ENCODE data around the gene POLE3. TPM values are rescaled to one million over a fixed set of nuclear protein-coding genes. Genes with fewer than 3 reads are reported as not detected.

POLE3 gene
- total and polyA plus RNA-seq, 2 donors (not counting 1 experiment from before 2014, with no cell fraction given): 50.3 to 60.7 TPM

DNA sequence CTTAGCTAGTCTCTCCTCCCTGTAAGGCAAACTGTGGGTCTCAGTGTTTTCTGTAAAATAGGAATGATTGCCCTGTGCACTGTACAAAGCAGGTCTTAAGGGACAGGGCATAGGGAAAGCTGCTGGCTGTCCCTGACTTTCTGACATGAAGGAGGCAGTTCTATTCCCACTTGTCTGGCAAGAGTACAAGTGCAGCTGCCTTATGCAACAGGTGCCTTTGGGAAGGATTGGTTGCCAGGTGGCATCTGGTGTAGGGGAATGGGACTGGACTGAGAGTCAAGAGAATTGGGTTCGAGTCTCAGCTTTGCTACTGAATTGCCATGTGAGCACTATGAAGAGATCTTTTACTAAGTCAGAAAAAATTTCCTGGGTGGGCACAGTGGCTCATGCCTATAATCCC, 51.1 kb downstream of the POLE3 start:
- DNase-seq (no peak), ATAC-seq (ENCODE audit: low read depth) (no peak)
- TF ChIP-seq, protein P1, sequence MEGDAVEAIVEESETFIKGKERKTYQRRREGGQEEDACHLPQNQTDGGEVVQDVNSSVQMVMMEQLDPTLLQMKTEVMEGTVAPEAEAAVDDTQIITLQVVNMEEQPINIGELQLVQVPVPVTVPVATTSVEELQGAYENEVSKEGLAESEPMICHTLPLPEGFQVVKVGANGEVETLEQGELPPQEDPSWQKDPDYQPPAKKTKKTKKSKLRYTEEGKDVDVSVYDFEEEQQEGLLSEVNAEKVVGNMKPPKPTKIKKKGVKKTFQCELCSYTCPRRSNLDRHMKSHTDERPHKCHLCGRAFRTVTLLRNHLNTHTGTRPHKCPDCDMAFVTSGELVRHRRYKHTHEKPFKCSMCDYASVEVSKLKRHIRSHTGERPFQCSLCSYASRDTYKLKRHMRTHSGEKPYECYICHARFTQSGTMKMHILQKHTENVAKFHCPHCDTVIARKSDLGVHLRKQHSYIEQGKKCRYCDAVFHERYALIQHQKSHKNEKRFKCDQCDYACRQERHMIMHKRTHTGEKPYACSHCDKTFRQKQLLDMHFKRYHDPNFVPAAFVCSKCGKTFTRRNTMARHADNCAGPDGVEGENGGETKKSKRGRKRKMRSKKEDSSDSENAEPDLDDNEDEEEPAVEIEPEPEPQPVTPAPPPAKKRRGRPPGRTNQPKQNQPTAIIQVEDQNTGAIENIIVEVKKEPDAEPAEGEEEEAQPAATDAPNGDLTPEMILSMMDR (IDR thresholded peaks at IDR 0.05): no peak
- no peak for TF ChIP-seq EZH2 (IDR thresholded peaks at IDR 0.05; ENCODE audit: borderline replicate concordance, insufficient read depth, low read depth, low read length, poor library complexity, severe bottlenecking)
- WGBS (ENCODE audit: insufficient coverage): 82% methylated on average over 1 of the region's 1 CpG
- no peak overlapping the region for H2AFZ ChIP-seq (ENCODE audit: insufficient read depth, low read depth, low read length, poor library complexity, severe bottlenecking)
- H3K9ac ChIP-seq (ENCODE audit: low read length): no peak overlapping the region
- H3K27me3 ChIP-seq (replicated peaks in 1 of 4; ENCODE audit: control extremely low read depth in 1 of 4, control insufficient read depth in 3 of 4, insufficient read depth in 4 of 4, low read length in 3 of 4): no peaks in the 10 kb centered on the region
- Mint-ChIP-seq H3K27ac (no peak overlapping the region), H3K27me3 (peaks cover 4% of the 10 kb centered on the region), H3K4me3 (no peak overlapping the region), H3K9me3 (ENCODE audit: insufficient read depth) (no peaks in the 10 kb centered on the region), H3K4me1 (no peaks in the 10 kb centered on the region)
- H3K4me3 ChIP-seq (ENCODE audit: control extremely low read depth in 1 of 5, extremely low read depth in 1 of 5, insufficient read depth in 1 of 5, low read depth in 2 of 5, low read length in 4 of 5): no peak overlapping the region
- no peaks in the 10 kb centered on the region for H3K9me3 ChIP-seq (ENCODE audit: control extremely low read depth in 1 of 3, control insufficient read depth in 2 of 3, insufficient read depth in 1 of 3, low read length in 2 of 3)
- H3K79me2 ChIP-seq (ENCODE audit: control insufficient read depth, insufficient read depth, low read length): no peaks in the 10 kb centered on the region
- intact Hi-C loops (cut with micrococcal nuclease): no loop called here
- H3K36me3 ChIP-seq (replicated peaks in 1 of 2; ENCODE audit: control extremely low read depth in 1 of 2, control insufficient read depth in 1 of 2, extremely low read depth in 1 of 2, insufficient read depth in 2 of 2, low read length in 1 of 2): no peaks in the 10 kb centered on the region
- no peak overlapping the region for H3K4me2 ChIP-seq (replicated peaks; ENCODE audit: low read depth, low read length, poor library complexity, severe bottlenecking)
- no peaks in the 10 kb centered on the region for H4K20me1 ChIP-seq (ENCODE audit: control insufficient read depth, insufficient read depth, low read length, poor library complexity, severe bottlenecking)
- CTCF ChIA-PET: interaction anchor here (0.8 to 1.4 kb wide), 2 partner anchors 47 to 297 kb away, joined by 3 read pairs; no protein-coding TSS in a partner anchor
- H3K4me1 ChIP-seq (ENCODE audit: control insufficient read depth in 2 of 2, insufficient read depth in 2 of 2, low read length in 2 of 2): no peaks in the 10 kb centered on the region
- no peak overlapping the region for H3K27ac ChIP-seq (ENCODE audit: low read length in 2 of 2)
- POLR2A ChIA-PET: no interaction called here

Other genes starting within 250 kb of the POLE3 start
- gene FKBP15, start 189.4 kb downstream of the POLE3 start, total RNA-seq: 40.6 and 41.2 TPM in 2 replicates
- gene FKBP15, start 189.4 kb downstream of the POLE3 start, polyA plus RNA-seq: 21.1 and 28.8 TPM in 2 replicates
- gene SLC31A1, start 189.1 kb downstream of the POLE3 start, total RNA-seq: 3.2 and 3.5 TPM in 2 replicates
- gene SLC31A1, start 189.1 kb downstream of the POLE3 start, polyA plus RNA-seq: 1.1 and 2.6 TPM in 2 replicates
- 28.9 and 32.9 TPM in 2 replicates for gene CDC26, start 135.1 kb downstream of the POLE3 start, total RNA-seq
- 14.4 and 14.8 TPM in 2 replicates for gene CDC26, start 135.1 kb downstream of the POLE3 start, polyA plus RNA-seq
- 28.2 and 30.8 TPM in 2 replicates for gene PRPF4, start 135.0 kb downstream of the POLE3 start, total RNA-seq
- gene PRPF4, start 135.0 kb downstream of the POLE3 start, polyA plus RNA-seq: 11.4 and 26.2 TPM in 2 replicates
- 0.39 TPM in 1 of 2 replicates, not detected in the other for gene RNF183, start 107.3 kb downstream of the POLE3 start, total RNA-seq
- 0.04 and 0.58 TPM in 2 replicates for gene RNF183, start 107.3 kb downstream of the POLE3 start, polyA plus RNA-seq
- gene WDR31, start 70.4 kb downstream of the POLE3 start, total RNA-seq: 0.62 and 1.0 TPM in 2 replicates
- 0.17 and 0.36 TPM in 2 replicates for gene WDR31, start 70.4 kb downstream of the POLE3 start, polyA plus RNA-seq
- gene BSPRY, start 61.1 kb downstream of the POLE3 start, total RNA-seq: 0.58 and 0.59 TPM in 2 replicates
- gene BSPRY, start 61.1 kb downstream of the POLE3 start, polyA plus RNA-seq: 0.42 and 0.78 TPM in 2 replicates
- gene HDHD3, start 33.7 kb downstream of the POLE3 start, total RNA-seq: 26.2 and 29.6 TPM in 2 replicates
- gene HDHD3, start 33.7 kb downstream of the POLE3 start, polyA plus RNA-seq: 22.7 and 36.3 TPM in 2 replicates
- gene ALAD, start 9.4 kb downstream of the POLE3 start, total RNA-seq: 39.8 and 40.1 TPM in 2 replicates
- gene ALAD, start 9.4 kb downstream of the POLE3 start, polyA plus RNA-seq: 14.7 and 22.0 TPM in 2 replicates
- 0.58 and 1.7 TPM in 2 replicates for gene C9orf43, start 72 bp upstream of the POLE3 start, total RNA-seq
- gene C9orf43, start 72 bp upstream of the POLE3 start, polyA plus RNA-seq: 0.57 and 0.79 TPM in 2 replicates
- gene RGS3, start 53.1 kb upstream of the POLE3 start, total RNA-seq: 12.3 and 15.6 TPM in 2 replicates
- 5.1 and 12.0 TPM in 2 replicates for gene RGS3, start 53.1 kb upstream of the POLE3 start, polyA plus RNA-seq

Measured in B cell (primary cell).